Hindlimb muscle (tissue), 1 donor: ENCODE measurements around the gene TNIP3. TPM values are rescaled to one million over a fixed set of nuclear protein-coding genes. Genes with fewer than 3 reads are reported as not detected.

Source experiments
- DNase-seq: peaks from one replicate; pipeline ENCODE4 v3.0.0-alpha.2; 2013
- polyA plus RNA-seq: library from polyadenylated mRNA; unstranded; fragments of 120-200 nt; gene quantifications from one replicate; pipeline ENCODE4 v1.2.1, GENCODE V29; 2013; ENCODE audit not compliant: insufficient read length

The TNIP3 gene
- polyA plus RNA-seq, 1 donor = 0.15 TPM

- DNase-seq = no peak
Measured at GRCh38 chr4:121138039-121138825, 25.9 kb downstream of the TNIP3 start.

GRCh38 chr4:121130326-121130660 is 33.8 kb downstream of the TNIP3 start:
- DNase-seq = no peak

- no peak for DNase-seq
Measured at GRCh38 chr4:121129606-121130325, 34.4 kb downstream of the TNIP3 start.

- DNase-seq = no peak
Measured at GRCh38 chr4:121127100-121127499, 37.0 kb downstream of the TNIP3 start.

- DNase-seq = no peak
Measured at GRCh38 chr4:121126449-121127006, 37.6 kb downstream of the TNIP3 start.

- DNase-seq = no peak
Measured at GRCh38 chr4:121125498-121125885, 38.6 kb downstream of the TNIP3 start.

GRCh38 chr4:121122661-121123060 is 41.5 kb downstream of the TNIP3 start:
- no peak for DNase-seq

- DNase-seq = no peak
Measured at GRCh38 chr4:121119715-121120114, 44.4 kb downstream of the TNIP3 start.

- no peak for DNase-seq
Measured at GRCh38 chr4:121118344-121118743, 45.8 kb downstream of the TNIP3 start.

- DNase-seq = no peak
Measured at GRCh38 chr4:121114756-121115155, 49.4 kb downstream of the TNIP3 start.

GRCh38 chr4:121112530-121112929 is 51.6 kb downstream of the TNIP3 start:
- DNase-seq = no peak

GRCh38 chr4:121108557-121108956 is 55.6 kb downstream of the TNIP3 start:
- DNase-seq = no peak

GRCh38 chr4:121107507-121107906 is 56.6 kb downstream of the TNIP3 start:
- DNase-seq = no peak

GRCh38 chr4:121100093-121100775 is 63.9 kb downstream of the TNIP3 start:
- no peak for DNase-seq

- no peak for DNase-seq
Measured at GRCh38 chr4:121098266-121098665, 65.9 kb downstream of the TNIP3 start.

- DNase-seq = peak; percentile 19
Measured at GRCh38 chr4:121096629-121097028, 67.5 kb downstream of the TNIP3 start.

- DNase-seq = no peak
Measured at GRCh38 chr4:121096191-121096590, 67.9 kb downstream of the TNIP3 start.

GRCh38 chr4:121094297-121094966 is 69.7 kb downstream of the TNIP3 start:
- DNase-seq = no peak

GRCh38 chr4:121093261-121093660 is 70.9 kb downstream of the TNIP3 start:
- DNase-seq = no peak

GRCh38 chr4:121091941-121092340 is 72.2 kb downstream of the TNIP3 start:
- no peak for DNase-seq

GRCh38 chr4:121088867-121089266 is 75.3 kb downstream of the TNIP3 start:
- DNase-seq = no peak
